Embryonic facial prominence (tissue), 1 donor: ENCODE data around the gene HID1.
"Not testable (repeated sequence)": the region's sequence is repeated elsewhere in the genome, so short reads cannot be mapped to it uniquely, and the experiment has no call there.

Experiments
- DNase-seq: peaks from one replicate; pipeline ENCODE4 v3.0.0-alpha.2; 2016; ENCODE audit errors: extremely low spot score

HID1 gene

DNA sequence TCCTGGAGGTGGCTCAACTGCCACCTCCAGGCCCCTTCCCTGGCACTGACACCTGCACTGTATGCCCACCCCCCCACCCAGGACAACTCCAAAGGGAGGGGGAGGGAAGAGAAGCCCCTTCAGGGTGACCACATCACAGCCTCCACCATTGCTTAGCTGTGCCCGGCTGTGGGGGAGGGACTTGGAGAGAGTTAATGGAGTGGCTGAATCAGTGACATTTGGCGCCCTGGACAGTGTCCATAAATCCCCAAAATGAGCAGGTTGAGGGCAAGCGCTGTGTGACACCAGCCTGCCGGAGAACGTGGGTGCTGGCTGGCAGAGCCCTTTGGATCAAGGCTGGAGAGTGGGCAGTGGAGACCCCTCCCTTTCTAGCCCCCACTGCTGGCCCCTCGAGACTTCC lies 50.4 kb downstream of the HID1 start:
- DNase-seq, result no peak

DNA sequence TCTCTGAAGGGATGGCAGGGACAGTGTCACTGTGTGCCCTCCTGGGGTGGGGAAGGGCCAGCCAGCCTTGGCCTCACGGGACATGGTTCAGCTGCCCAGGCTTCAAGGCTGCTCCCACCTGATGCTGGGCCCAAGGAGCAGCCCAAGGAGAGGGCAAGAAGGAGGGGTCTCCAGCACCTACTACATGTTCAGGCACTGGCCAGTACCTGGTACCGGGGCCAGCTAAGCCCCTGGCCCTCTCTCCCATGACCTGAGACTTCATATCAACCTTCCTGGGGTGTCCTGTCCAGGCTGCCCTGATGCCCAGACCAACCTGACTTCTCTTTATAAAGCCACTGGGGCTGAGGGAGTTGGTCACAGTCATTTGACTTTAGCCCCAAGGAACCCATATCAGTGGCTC lies 50.8 kb downstream of the HID1 start:
- DNase-seq, result no peak

DNA sequence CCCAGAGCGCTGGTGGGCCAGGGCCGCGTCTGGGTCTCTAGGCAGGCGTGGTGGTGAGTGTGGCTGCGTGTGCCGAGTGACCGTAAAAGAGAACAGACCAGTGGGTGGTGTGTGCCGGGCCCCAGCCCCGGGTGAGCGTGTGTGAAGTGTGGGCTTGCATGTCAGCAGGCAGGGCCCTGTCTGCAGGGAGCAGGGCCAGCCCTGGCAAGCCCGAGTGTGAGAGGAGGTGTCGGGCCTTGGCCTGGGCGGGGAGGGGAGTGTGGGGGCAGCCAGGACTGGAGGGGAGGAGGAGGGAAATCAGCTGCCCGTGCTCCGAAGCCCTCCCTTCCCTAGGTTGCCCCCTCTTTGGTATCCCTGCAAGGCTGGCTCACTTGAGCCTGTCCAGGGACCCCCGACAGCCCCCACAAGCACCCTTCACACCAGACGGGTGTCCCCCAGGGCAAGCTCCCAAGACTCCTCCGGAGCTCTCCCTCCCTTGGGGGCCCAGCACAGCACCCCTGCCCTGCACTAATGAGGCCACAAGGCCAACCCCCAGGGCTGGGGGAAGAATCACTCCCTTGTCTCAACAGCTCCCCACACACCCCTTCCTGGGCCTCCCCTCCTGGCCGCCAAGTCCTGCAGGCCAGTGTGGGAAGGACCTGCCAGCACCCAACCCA lies 51.4 kb downstream of the HID1 start:
- no peak for DNase-seq

DNA sequence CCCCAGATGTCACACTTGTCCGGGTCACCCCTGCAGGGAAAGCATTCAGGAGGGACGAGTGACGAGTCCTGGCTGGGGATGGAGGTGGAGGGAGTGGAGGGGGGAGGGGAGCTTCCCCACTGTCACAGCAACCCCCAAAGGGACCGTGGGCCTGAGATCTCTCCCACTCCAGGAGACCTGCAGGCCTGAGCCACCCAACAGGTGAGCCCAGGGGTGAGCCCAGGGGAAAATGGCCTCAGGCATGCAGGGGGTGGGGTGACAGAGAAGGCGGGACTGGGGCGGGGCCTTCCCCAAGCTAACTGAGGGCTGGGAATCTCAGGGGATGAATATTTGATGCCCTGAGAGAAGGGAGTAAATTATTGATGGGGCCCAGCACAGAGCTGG lies 51.9 kb downstream of the HID1 start:
- no peak for DNase-seq

DNA sequence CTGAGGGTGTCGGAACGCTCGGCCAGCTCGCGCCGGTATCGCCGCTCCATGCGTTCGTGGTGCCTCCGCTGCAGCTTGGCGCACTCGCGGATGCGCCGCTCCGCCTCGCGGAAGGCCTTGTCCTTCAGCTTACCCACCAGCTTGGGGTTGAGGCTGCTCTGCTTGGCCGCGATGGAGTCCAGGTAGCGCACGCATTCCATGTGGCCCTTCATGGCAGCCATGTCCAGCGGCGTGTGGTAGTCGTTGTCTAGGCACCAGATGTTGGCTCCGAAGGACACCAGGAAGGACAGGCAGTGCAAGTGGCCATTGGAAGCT lies 52.3 kb downstream of the HID1 start:
- no peak for DNase-seq

DNA sequence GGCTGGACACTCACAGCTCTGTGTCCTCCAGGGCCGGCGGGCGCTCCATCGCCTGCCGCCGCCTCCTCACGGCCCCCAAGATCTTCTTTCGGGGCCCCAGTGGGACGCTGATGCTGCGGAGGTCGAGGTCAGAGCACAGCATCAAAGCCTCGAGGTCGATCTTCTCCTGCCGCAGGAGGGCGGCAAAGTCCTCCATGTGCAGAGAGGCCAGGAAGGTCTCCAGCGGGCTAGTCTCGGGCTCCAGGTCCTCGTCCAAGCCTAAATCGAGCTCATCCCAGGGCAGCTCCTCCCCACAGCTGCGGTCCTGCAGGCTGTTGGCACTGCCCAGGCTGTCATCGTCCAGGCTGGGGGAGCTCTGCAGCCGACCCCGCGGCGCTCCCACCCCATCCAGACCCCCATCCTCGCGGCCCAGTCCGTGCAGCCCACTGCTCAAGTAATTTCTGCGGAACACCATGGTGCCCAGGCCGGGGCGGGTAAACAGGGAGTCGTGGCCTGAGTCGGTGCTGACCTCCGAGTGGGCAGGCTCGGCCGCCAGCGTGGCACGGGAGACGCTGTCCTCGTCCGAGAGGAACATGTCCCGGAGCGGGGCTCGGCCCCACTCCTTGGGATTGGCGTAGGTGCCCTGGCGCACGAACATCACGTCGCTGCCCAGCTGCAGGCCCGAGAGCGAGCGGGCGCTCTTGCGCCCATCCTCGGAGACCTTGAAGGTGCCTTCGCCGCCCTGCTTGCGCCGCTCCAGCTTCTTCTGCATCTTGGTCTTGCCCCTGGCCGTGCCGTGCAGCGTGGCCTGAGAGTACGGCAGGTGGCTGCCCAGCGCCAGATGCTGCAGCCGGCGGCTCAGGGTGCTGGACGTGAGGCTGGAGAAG lies 52.9 kb downstream of the HID1 start:
- no peak for DNase-seq

DNA sequence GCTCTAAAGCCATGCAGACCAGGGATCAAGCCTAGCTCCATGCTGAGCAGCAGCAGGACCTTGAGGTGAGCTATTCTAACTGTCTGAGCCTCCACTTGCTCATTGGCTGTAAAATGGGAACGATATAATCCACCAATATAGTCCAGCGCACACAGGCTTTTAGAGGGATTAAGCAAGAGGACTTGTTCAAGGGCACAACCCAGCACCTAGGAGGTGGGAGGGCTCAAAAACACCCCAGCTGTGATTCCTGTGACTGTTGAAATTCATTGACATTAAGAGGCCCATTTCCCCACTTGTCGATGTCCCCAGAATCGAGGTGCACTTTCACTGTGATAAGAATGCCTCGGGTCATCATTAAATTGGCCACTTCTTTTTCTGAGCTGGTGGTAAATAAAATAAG lies 53.7 kb downstream of the HID1 start:
- no peak for DNase-seq

DNA sequence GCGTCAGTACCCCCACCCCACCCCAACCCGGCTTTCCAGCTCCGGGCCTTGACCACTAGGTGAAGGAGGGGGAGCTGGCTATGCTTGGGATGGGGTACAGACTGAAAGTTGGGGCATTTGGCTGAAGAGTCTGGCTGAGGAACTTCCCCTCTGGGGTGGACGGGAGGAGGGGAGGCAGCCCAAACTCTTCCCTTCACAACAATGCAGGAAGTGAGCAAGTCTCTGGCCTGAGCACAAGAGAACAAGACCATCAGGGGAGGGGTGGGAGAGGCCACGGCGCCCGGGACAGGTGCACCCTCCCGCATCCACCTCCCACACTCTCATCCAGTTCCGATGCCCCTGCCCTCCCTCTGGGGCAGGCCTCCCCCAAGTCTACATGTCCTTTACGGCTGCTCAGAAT lies 55.1 kb downstream of the HID1 start:
- no peak for DNase-seq

DNA sequence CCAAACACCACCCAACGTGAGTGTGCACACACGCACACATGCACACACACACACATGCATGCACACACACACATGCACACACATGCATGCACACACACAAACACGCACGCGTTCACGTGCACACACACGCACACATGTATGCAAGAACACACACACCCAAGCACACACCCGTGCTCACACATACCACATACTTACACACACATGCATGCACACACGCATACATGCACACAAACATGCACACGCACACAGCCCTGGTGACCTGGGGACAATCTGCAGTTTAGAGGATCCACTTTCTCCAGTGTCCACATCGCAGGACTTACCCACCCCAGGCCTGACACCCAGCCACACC lies 55.7 kb downstream of the HID1 start:
- DNase-seq, result no peak

DNA sequence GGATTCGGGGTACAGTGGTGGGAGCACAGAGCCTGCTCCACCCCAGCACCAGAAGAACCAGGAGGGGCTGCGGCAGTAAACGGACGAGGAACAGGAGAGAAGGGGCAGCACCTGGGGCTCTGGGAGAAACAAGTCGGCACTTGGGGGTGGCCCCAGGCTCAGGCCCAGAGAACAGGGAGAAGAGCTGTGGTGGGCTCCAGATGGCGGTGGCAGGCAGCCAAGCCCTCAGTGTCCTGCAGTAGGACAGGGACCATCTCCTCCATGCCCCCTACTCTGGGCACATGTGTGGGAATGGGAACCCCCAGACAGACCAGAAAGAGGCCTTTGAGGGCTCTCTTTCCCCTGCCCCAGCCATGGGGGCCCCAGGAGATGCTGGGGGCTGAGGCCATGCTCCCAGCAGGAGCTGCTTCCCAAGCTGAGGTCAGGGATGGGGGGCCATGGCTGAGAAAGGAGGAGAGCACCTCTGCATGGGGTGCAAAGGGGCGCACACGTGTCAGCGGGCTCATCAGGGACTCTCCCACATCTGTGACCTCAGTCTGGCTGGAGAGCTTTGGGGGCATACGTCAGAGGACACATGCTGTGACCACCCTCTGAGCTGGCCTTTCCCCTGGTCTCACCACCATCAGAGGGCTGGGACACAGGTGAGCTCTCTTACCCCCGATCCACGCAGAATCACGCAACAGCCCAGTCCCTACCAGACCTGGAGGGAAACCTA lies 56.3 kb downstream of the HID1 start:
- no peak for DNase-seq

DNA sequence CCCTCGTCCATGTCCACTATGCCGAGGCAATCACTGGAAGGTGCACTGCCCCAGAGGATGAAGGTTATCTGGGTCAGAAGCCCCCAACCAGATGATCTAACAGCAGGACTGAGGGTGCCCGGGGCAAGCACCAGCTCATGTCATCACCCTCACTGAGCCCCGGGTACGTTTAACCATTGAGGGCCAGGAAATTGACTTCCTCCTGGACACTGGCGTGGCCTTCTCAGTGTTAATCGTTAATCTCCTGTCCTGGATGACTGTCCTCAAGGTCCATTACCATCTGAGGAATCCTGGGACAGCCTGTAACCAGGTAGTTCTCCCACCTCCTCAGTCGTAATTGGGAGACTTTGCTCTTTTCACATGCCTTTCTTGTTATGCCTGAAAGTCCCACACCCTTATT lies 61.1 kb downstream of the HID1 start:
- DNase-seq, result not testable (repeated sequence)

DNA sequence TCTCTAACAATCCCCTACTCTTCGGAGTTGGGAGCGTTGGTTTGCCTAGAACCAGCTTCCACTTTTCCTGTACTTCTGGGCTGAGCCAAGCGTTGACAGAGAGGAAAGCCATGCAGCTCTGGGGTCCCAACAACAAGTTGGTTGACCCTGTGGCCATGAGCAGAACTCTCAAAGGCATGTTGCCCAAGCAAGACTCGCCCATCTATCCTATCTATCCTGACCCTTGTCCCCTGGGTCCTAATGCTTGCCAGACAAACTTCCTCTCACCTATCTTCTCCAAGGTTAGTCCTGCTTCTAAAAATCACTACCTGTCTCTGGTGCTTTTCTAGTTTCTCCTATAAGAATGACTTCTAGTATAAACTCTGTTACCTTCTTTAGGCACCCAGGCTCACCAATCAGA lies 63.5 kb downstream of the HID1 start:
- not testable (repeated sequence) for DNase-seq

DNA sequence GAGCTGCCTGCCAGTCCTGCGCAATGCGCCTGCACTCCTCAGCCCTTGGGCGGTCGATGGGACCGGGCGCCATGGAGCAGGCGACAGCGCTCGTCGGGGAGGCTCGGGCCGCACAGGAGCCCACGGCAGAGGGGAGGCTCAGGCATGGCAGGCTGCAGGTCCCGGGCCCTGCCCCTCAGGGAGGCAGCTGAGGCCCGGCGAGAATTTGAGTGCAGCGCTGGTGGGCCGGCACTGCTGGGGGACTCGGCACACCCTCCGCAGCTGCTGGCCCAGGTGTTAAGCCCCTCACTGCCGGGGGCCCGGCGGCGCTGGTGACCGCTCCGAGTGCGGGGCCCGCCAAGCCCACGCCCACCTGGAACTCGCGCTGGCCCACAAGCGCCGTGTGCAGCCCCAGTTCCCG lies 65.5 kb downstream of the HID1 start:
- DNase-seq, result no peak

DNA sequence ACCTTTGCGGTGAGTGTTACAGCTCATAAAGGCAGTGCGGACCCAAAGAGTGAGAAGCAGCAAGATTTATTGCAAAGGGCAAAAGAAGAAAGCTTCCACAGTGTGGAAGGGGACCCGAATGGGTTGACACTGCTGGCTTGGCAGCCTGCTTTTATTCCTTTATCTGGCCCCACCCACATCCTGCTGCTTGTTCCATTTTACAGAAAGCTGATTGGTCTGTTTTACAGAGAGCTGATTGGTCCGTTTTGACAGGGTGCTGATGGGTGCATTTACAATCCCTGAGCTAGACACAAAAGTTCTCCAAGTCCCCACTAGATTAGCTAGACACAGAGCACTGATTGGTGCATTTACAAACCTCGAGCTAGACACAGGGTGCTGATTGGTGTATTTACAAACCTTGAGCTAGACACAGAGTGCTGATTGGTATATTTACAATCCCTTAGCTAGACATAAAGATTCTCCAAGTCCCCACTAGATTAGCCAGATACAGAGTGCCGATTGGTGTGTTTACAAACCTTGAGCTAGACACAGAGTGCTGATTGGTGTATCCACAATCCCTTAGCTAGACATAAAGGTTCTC lies 66.3 kb downstream of the HID1 start:
- DNase-seq, result not testable (repeated sequence)

DNA sequence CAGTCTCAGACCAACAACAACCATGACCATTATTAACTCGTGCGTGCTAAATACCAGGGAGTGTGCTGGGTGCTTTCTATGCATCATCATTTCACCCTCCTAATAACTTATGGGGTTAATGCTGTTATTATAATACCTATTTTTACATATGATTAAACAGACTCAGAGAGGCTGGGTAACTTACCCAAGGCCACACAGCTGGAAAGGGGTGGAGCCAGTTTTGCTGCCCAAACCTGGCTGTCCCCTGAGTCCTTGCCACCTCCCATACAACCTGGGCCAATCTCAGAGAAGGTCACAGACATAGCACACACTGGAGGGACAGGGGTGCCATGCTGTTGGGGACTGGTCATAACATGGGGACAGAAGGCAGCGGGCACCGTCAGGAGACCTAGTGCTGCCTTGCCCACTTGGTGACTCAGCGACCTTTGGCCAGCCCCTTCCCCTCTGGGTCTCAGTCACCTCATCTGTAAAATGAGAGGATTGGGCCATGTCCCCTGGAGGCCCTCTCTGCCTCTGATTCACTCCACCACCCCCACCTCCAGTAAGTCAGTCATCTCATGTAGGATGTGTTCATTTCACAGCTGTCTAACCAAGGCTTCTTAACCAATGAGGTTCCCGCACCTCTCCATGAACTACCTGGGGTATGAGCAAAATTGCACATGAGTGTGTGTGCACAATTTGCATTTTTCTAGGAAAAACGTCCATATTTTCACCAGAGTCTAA lies 67.7 kb downstream of the HID1 start:
- DNase-seq, result no peak

DNA sequence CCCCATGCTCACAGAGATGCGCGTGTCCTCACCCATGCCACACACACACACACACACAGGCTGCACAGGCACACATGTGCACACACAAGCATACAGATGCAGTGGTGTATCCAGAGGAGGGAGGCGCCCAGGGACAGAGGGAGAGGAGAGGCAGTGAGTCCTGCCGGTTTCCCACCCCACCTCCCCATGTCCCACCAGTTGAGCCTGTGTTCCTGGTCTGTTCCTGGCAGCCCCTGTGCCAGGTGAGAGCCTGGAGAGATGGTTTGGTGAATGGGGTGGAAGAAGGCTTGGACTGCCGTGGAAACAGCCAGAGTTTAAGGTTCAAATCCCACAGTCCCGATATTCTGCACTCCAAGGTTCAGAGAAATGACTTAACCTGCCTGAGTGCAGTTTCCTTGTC lies 68.9 kb downstream of the HID1 start:
- DNase-seq, result no peak

DNA sequence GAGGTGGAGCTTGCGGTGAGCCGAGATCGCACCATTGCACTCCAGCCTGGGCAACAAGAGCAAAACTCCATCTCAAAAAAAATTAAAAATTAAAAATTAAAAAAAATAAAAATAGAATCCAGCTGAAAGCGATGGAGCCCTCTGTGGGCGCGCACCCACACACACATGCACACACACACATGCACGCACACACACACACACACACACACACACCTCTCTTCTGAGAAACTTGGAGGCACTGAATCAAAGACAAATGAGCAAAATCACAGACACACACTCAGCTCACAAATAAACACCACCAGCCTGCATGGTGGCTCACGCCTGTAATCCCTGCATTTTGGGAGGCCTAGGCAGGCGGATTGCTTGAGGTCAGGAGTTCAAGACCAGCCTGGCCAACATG lies 69.5 kb downstream of the HID1 start:
- no peak for DNase-seq

DNA sequence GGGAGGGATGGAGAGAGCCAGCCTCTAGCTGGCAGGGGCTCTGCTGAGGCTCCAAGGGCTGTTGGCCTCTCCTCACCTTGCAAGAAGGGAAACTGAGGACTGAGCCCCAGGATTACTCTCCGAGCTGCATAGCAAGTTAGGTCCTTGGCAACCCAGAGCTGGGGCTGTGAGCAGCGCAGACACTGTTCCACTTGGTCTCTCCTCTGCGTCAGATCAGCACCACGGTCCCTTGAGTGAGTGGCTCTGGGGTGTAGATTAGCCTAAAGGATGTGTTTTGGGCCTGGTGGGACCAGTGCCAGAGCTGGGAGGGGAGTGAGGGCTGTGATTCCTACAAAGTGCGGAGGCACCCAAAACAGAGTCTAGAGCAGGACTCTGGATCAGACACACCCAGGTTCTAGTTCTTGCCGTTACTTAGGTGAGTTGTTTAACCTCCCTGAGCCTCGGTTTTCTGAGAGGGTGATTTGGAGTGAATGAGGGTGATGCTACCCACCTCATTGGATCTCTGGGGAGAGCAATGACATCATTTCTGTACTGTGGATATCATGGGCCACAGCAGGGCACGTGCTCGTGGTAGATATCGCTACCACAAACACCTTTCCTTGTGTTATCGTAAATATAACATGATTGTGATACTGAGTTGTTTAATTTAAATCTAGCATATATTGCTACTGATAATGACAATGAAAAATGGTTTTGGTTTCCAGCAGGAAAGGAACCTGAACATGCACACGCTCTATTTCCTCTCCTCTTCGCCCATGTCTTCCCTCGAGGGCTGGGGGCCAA lies 71.0 kb downstream of the HID1 start:
- no peak for DNase-seq
